Kidney (tissue), 14 donors: ENCODE data around the gene MYH10. TPM values are rescaled to one million over a fixed set of nuclear protein-coding genes. Genes with fewer than 3 reads are reported as not detected.
A peak's percentile ranks its signal among the peaks of the same experiment; 100 is the strongest.
"Not testable (repeated sequence)": the region's sequence is repeated elsewhere in the genome, so short reads cannot be mapped to it uniquely, and the experiment has no call there.

ENCODE experiments used
- DNase-seq, 5 donors: peaks; one replicate each; pipeline ENCODE4 v3.0.0-alpha.2; 2013 to 2020
- FAIRE-seq: peaks from 2 replicates; lab custom pipeline; 2012; peaks lifted over from hg19 to GRCh38; lab: Jason Lieb, UNC
- H3K27ac ChIP-seq, 2 donors: one replicate each; pipeline ENCODE4 v1.7.0; 2013; ENCODE audit warnings: low read depth in 2 of 2, low read length in 2 of 2, inconsistent platforms in 1 of 2
- H3K27me3 ChIP-seq: one replicate; pipeline ENCODE4 v1.7.1; 2013; ENCODE audit warnings: low read length, inconsistent platforms; ENCODE audit not compliant: control insufficient read depth, insufficient read depth
- H3K36me3 ChIP-seq, 3 donors: one replicate each; pipeline versions ENCODE4 v1.7.0 to v1.7.1; 2013; ENCODE audit warnings: low read length in 3 of 3, control low read depth in 1 of 3, inconsistent platforms in 1 of 3; ENCODE audit not compliant: insufficient read depth in 3 of 3, control insufficient read depth in 2 of 3
- H3K4me1 ChIP-seq, 3 donors: one replicate each; pipeline versions ENCODE4 v1.7.0 to v1.7.1; 2013; ENCODE audit warnings: low read length in 3 of 3, inconsistent platforms in 1 of 3, low read depth in 1 of 3; ENCODE audit not compliant: control insufficient read depth in 2 of 3, insufficient read depth in 2 of 3
- H3K4me3 ChIP-seq, 3 donors: one replicate each; pipeline versions ENCODE4 v1.7.0 to v1.8.1; 2013; ENCODE audit warnings: low read length in 3 of 3, control low read depth in 1 of 3, inconsistent platforms in 1 of 3
- H3K9ac ChIP-seq, 3 donors: one replicate each; pipeline versions ENCODE4 v1.7.0 to v1.7.1; 2013; ENCODE audit warnings: low read length in 3 of 3, control low read depth in 1 of 3, inconsistent platforms in 1 of 3
- H3K9me3 ChIP-seq, 3 donors: one replicate each; pipeline versions ENCODE4 v1.7.0 to v1.7.1; 2013; ENCODE audit warnings: low read length in 3 of 3, control low read depth in 1 of 3, inconsistent platforms in 1 of 3; ENCODE audit not compliant: control insufficient read depth in 2 of 3, insufficient read depth in 1 of 3
- intact Hi-C: fragments of 100-400 bp; cut with DNase I; formaldehyde crosslinking; loops from one replicate; pipeline ENCODE4 v1.11.1; 2022
- polyA plus RNA-seq: library from polyadenylated mRNA; stranded (reverse); fragments of 350-450 nt; fragmentation: Illumina TruSeq; extraction: RNeasy Lipid Tissue Mini Kit (QIAGEN cat#74804); gene quantifications from one replicate; pipeline ENCODE4 v1.2.3, GENCODE V29; 2014; ENCODE audit warnings: low read depth, low replicate concordance; ENCODE audit not compliant: insufficient read depth
- total RNA-seq: library from RNA; stranded (reverse); fragmentation: NEBNext Ultra II Directional; extraction: Animal tissue kit (Norgen Biotek cat#: 25700); gene quantifications from one replicate; pipeline ENCODE4 v1.2.1, GENCODE V29; 2021
- TF ChIP-seq, protein P1 (sequence below): IDR thresholded peaks from 3 replicates; pipeline ENCODE4 v1.5.1; 2012; ENCODE audit warnings: mild to moderate bottlenecking, moderate library complexity, borderline replicate concordance; ENCODE audit not compliant: insufficient read depth; ENCODE audit errors: extremely low read depth
- donor health status: control.
- donor health status: control.
- donor health status: control.
- donor health status: control.
- donor health status: control.
- donor health status: DM: yes; HTN: yes; CAD: no.
- donor health status: Normal renal cell carcinoma (clear cell type).

The MYH10 gene
- total and polyA plus RNA-seq, 2 donors from 2014 or later: 23.6 to 104 TPM

DNA sequence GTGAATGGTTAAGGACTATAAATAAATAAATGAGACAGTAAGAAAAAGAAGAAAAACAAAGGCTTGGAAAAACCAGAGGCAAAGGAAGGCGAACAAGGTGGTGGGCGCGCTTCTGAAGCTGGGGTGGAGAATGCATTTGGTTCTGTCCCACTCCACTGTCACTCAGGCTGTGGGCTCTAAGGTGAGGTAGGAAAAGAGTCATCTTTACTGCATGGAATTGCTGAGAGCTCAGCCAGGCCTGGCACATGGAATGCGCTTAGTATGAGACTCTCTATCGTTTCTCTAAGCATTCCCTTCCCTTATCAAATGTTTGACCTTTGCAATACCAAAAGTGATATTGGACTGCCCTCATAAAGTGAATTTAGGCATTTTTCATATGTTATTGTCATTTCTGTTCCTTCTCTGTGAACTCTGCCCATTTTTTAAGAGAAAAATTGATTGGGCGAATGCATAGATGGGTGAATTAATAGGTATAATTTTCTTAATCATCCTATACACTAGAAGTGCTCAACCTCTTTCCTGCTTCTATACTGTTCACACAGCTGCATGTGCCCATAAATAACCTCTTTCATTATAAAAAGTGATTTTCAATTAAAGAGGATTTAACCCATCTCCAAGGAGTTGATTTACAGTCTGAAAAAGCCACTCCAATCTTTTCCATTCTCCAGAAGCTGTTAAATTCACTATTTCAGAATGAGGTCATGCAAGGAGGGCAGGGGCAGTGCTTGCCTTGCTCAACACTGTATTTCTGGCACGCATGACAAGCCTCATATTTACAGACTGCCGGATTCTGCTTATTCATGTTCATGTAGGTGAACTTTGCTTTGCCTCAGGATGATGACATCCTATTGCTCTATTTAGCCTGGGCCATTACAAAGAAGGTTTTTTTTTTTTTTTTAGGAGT lies 87.7 kb downstream of the MYH10 start:
- H3K9me3 ChIP-seq: no peaks in the 10 kb centered on the region
- intact Hi-C loops: no loop called here
- H3K36me3 ChIP-seq: peaks cover 20 to 38% (median 26%) of the 10 kb centered on the region in 3 donors
- TF ChIP-seq, protein P1, sequence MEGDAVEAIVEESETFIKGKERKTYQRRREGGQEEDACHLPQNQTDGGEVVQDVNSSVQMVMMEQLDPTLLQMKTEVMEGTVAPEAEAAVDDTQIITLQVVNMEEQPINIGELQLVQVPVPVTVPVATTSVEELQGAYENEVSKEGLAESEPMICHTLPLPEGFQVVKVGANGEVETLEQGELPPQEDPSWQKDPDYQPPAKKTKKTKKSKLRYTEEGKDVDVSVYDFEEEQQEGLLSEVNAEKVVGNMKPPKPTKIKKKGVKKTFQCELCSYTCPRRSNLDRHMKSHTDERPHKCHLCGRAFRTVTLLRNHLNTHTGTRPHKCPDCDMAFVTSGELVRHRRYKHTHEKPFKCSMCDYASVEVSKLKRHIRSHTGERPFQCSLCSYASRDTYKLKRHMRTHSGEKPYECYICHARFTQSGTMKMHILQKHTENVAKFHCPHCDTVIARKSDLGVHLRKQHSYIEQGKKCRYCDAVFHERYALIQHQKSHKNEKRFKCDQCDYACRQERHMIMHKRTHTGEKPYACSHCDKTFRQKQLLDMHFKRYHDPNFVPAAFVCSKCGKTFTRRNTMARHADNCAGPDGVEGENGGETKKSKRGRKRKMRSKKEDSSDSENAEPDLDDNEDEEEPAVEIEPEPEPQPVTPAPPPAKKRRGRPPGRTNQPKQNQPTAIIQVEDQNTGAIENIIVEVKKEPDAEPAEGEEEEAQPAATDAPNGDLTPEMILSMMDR: no peak
- H3K27ac ChIP-seq: no peak overlapping the region
- no peak overlapping the region for H3K9ac ChIP-seq
- no peak overlapping the region for H3K4me3 ChIP-seq
- H3K4me1 ChIP-seq: no peaks in the 10 kb centered on the region
- peak in 1 of 5 donors; percentile 35 for DNase-seq
- H3K27me3 ChIP-seq: no peaks in the 10 kb centered on the region
- FAIRE-seq: no peak

DNA sequence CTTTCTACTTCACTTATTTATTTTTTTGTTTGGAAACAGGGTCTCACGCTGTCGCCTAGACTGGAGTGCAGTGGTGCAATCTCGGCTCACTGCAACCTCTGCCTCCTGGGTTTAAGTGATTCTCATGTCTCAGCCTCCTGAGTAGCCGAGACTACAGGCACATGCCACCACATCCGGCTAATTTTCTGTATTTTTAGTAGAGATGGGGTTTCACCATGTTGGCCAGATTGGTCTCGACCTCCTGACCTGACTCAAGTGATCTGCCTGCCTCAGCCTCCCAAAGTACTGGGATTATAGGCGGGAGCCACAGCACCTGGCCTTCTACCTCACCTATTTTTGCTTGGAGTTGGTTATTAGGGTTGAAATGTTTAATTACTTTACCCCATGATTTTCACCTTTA lies 90.5 kb downstream of the MYH10 start:
- H3K4me1 ChIP-seq, DNase-seq, H3K4me3 ChIP-seq, FAIRE-seq, H3K27me3 ChIP-seq, H3K9ac ChIP-seq, H3K9me3 ChIP-seq, H3K27ac ChIP-seq, intact Hi-C loops: not testable (repeated sequence)
- H3K36me3 ChIP-seq: peaks cover 13 to 36% (median 21%) of the 10 kb centered on the region in 3 donors

DNA sequence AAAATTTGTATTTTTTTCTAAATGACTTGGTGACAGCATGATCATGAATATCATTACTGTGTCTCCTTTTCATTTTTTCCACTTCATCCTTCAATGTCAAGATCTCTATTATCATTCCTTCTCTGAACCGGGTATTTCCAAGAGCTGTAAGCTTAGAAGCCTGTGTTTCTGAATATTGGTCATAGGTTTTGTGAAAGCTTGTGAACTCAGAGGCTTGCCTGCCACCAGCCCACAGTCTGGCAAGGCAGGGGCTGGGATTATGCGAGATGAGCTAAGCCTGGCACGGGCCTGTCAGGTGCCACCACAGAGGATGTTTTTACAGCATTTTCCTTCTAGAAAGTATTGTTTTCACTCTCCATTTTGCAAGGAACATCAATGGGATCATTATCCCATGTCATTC lies 92.8 kb downstream of the MYH10 start:
- FAIRE-seq: no peak
- TF ChIP-seq, protein P1: no peak
- H3K4me3 ChIP-seq: no peak overlapping the region
- H3K36me3 ChIP-seq: peaks cover 14 to 47% (median 25%) of the 10 kb centered on the region in 3 donors
- H3K9me3 ChIP-seq: no peaks in the 10 kb centered on the region
- DNase-seq: no peak
- no peak overlapping the region for H3K9ac ChIP-seq
- no peaks in the 10 kb centered on the region for H3K27me3 ChIP-seq
- no peak overlapping the region for H3K27ac ChIP-seq
- intact Hi-C loops: no loop called here
- peaks cover 0 to 3% (median 0%) of the 10 kb centered on the region in 3 donors for H3K4me1 ChIP-seq

DNA sequence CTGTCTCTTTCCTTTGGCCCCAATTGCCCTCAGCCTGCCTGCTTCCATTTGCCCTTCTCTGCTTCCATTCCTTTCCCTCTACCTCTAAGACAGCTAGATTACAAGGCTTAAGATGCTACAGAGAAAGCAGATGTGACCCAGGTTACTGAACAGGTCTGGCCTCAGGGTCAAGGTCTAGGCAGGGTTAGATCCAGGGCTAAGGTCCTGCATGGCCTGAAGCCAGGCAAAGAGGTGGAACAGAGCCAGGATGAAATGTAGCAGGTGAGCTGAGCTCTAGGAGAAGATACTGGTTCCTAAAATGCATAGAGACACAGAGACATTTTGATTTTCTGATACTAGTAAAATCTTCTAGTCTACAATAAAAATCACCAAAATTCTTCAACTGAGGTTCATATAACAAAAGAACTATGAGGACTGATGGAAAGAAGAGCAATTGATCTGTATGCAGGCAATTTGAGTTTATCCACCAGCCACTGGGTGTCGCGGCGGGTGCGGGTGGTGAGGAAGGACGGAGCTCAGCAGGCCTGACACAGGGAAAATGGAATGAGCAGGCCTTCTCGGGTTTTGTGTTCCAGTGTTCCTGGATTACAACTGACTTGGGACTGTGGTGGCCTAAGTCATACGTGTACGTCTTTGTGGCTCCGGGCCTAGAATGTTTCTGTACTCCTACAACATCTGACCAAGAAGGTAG lies 95.9 kb downstream of the MYH10 start:
- H3K27me3 ChIP-seq: no peaks in the 10 kb centered on the region
- no peak overlapping the region for H3K9ac ChIP-seq
- no peak overlapping the region for H3K4me3 ChIP-seq
- peaks cover 0 to 3% (median 0%) of the 10 kb centered on the region in 3 donors for H3K4me1 ChIP-seq
- intact Hi-C loops: no loop called here
- no peaks in the 10 kb centered on the region for H3K9me3 ChIP-seq
- FAIRE-seq (no peak), DNase-seq (no peak)
- H3K27ac ChIP-seq: no peak overlapping the region
- H3K36me3 ChIP-seq: peaks cover 12 to 46% (median 17%) of the 10 kb centered on the region in 3 donors
- TF ChIP-seq, protein P1: no peak
